Neural progenitor cell (in vitro differentiated cells): ENCODE data around the gene AUTS2. TPM values are rescaled to one million over a fixed set of nuclear protein-coding genes. Genes with fewer than 3 reads are reported as not detected.

Source experiments
- DNase-seq: peaks from one replicate; pipeline ENCODE4 v3.0.0-alpha.2; 2016; ENCODE audit warnings: low spot score
- H2AFZ ChIP-seq: fragments of 200-600 bp; sonication (generic); replicated peaks from 2 replicates; pipeline ENCODE4 v1.6.1; 2016; ENCODE audit warnings: antibody characterized with exemption
- H3F3A ChIP-seq: fragments of 200-600 bp; sonication (generic); 2 replicates; pipeline ENCODE4 v1.6.1; 2016; ENCODE audit warnings: antibody characterized with exemption, low read depth
- H3K27ac ChIP-seq: fragments of 200-600 bp; sonication (generic); 2 replicates; pipeline ENCODE4 v1.5.1; 2016; ENCODE audit warnings: mild to moderate bottlenecking
- H3K27me3 ChIP-seq: fragments of 200-600 bp; sonication (generic); 2 replicates; pipeline ENCODE4 v1.6.1; 2016; ENCODE audit warnings: mild to moderate bottlenecking, moderate library complexity
- H3K36me3 ChIP-seq: fragments of 200-600 bp; sonication (generic); 2 replicates; pipeline ENCODE4 v1.5.1; 2016
- H3K4me1 ChIP-seq: fragments of 200-600 bp; sonication (generic); 2 replicates; pipeline ENCODE4 v1.6.1; 2016; ENCODE audit warnings: mixed run types
- H3K4me2 ChIP-seq: fragments of 200-600 bp; sonication (generic); 2 replicates; pipeline ENCODE4 v1.6.1; 2016
- H3K4me3 ChIP-seq: fragments of 200-600 bp; sonication (generic); 2 replicates; pipeline ENCODE4 v1.5.1; 2016
- H3K79me2 ChIP-seq: fragments of 200-600 bp; sonication (generic); 2 replicates; pipeline ENCODE4 v1.6.1; 2016; ENCODE audit warnings: low read depth
- H3K9ac ChIP-seq: fragments of 200-600 bp; sonication (generic); 2 replicates; pipeline ENCODE4 v1.6.1; 2016
- H3K9me3 ChIP-seq: fragments of 200-600 bp; sonication (generic); 2 replicates; pipeline ENCODE4 v1.5.1; 2016; ENCODE audit warnings: low read depth
- H4K20me1 ChIP-seq: fragments of 200-600 bp; sonication (generic); 2 replicates; pipeline ENCODE4 v1.6.1; 2016; ENCODE audit warnings: low read depth
- H3K27ac Mint-ChIP-seq: 3 replicates; pipeline ENCODE4 v1.8.0; 2021; ENCODE audit warnings: mixed read lengths
- H3K27me3 Mint-ChIP-seq: 2 replicates; pipeline ENCODE4 v1.8.0; 2022; ENCODE audit warnings: low read depth, mild to moderate bottlenecking, inconsistent platforms, moderate library complexity, mixed read lengths; ENCODE audit not compliant: insufficient read depth
- H3K36me3 Mint-ChIP-seq: 3 replicates; pipeline ENCODE4 v1.8.0; 2021; ENCODE audit warnings: mixed read lengths
- H3K4me1 Mint-ChIP-seq: 3 replicates; pipeline ENCODE4 v1.8.0; 2021; ENCODE audit warnings: mixed read lengths
- H3K4me3 Mint-ChIP-seq: 3 replicates; pipeline ENCODE4 v1.8.0; 2021; ENCODE audit warnings: mild to moderate bottlenecking, moderate library complexity, mixed read lengths
- H3K9me3 Mint-ChIP-seq: 3 replicates; pipeline ENCODE4 v1.8.0; 2020; ENCODE audit warnings: mixed read lengths
- CTCF ChIP-seq: fragments of 200-600 bp; sonication (generic); IDR thresholded peaks from 2 replicates; pipeline ENCODE4 v1.5.1; 2017; ENCODE audit warnings: antibody characterized with exemption, mild to moderate bottlenecking
- EZH2 ChIP-seq: fragments of 200-600 bp; sonication (generic); IDR thresholded peaks from 2 replicates; pipeline ENCODE4 v1.6.1; 2017; ENCODE audit warnings: antibody characterized with exemption, mild to moderate bottlenecking, moderate library complexity
- EZH2phosphoT487 ChIP-seq: fragments of 200-600 bp; sonication (generic); IDR thresholded peaks from 2 replicates; pipeline ENCODE4 v1.6.1; 2017; ENCODE audit warnings: antibody characterized with exemption
- total RNA-seq: library from RNA; depleted of rRNA; stranded (reverse); fragments of >200 nt; gene quantifications from 2 replicates; pipeline ENCODE4 v1.2.3, GENCODE V29; 2015; ENCODE audit warnings: low replicate concordance

AUTS2 gene
- total RNA-seq, 1 donor from 2014 or later, result 50.0 TPM

- no peaks in the 10 kb centered on the region for H4K20me1 ChIP-seq
- H3K27me3 ChIP-seq, result no peaks in the 10 kb centered on the region
- H3K36me3 Mint-ChIP-seq, result no peaks in the 10 kb centered on the region
- H3K4me3 Mint-ChIP-seq, result no peak overlapping the region
- peaks cover 11% of the 10 kb centered on the region for H3F3A ChIP-seq
- no peak overlapping the region for H3K27ac ChIP-seq
- H3K4me3 ChIP-seq, result no peak overlapping the region
- no peak overlapping the region for H2AFZ ChIP-seq
- H3K4me2 ChIP-seq, result no peak overlapping the region
- no peak overlapping the region for H3K9ac ChIP-seq
- no peak for DNase-seq
- peaks cover 19% of the 10 kb centered on the region for H3K9me3 Mint-ChIP-seq
- no peak overlapping the region for H3K27ac Mint-ChIP-seq
- peaks cover 15% of the 10 kb centered on the region for H3K4me1 ChIP-seq
- no peaks in the 10 kb centered on the region for H3K79me2 ChIP-seq
- TF ChIP-seq EZH2, result no peak
- no peak for TF ChIP-seq CTCF
- no peak for TF ChIP-seq EZH2phosphoT487
- H3K4me1 Mint-ChIP-seq, result peaks cover 13% of the 10 kb centered on the region
- peaks cover 2% of the 10 kb centered on the region for H3K27me3 Mint-ChIP-seq
- H3K36me3 ChIP-seq, result no peaks in the 10 kb centered on the region
- H3K9me3 ChIP-seq, result no peaks in the 10 kb centered on the region
Measured at GRCh38 chr7:70833726-70834125, 1235.5 kb downstream of the AUTS2 start.

DNA sequence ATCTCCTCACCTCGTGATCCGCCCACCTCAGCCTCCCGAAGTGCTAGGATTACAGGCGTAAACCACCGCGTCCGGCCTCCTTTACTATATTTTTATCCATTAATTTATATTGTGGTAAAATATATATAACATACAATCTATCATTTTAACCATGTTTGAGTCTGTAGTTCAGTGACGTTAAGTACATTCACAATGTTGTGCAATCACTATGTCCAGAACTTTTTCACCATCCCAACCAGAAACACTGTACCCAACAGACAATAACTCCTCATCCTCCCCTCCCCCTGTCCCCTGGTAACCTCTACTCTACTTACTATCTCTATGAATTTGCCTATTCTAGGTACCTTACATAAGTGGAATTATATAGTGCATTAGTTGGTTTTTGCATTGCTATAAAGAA, 1236.1 kb downstream of the AUTS2 start:
- Histone ChIP-seq H3F3A (peaks cover 9% of the 10 kb centered on the region), H3K9ac (no peak overlapping the region), H2AFZ (no peak overlapping the region), H3K4me3 (no peak overlapping the region), H3K36me3 (no peaks in the 10 kb centered on the region), H3K9me3 (no peaks in the 10 kb centered on the region), H4K20me1 (no peaks in the 10 kb centered on the region), H3K4me1 (peaks cover 13% of the 10 kb centered on the region), H3K27me3 (no peaks in the 10 kb centered on the region), H3K4me2 (no peak overlapping the region), H3K79me2 (no peaks in the 10 kb centered on the region), H3K27ac (no peak overlapping the region)
- no peak for DNase-seq
- Mint-ChIP-seq H3K9me3 (peaks cover 20% of the 10 kb centered on the region), H3K4me1 (peaks cover 10% of the 10 kb centered on the region), H3K36me3 (no peaks in the 10 kb centered on the region), H3K27ac (no peak overlapping the region), H3K4me3 (no peak overlapping the region), H3K27me3 (peaks cover 2% of the 10 kb centered on the region)
- TF ChIP-seq EZH2phosphoT487, result no peak
- TF ChIP-seq EZH2, result no peak
- no peak for TF ChIP-seq CTCF

DNA sequence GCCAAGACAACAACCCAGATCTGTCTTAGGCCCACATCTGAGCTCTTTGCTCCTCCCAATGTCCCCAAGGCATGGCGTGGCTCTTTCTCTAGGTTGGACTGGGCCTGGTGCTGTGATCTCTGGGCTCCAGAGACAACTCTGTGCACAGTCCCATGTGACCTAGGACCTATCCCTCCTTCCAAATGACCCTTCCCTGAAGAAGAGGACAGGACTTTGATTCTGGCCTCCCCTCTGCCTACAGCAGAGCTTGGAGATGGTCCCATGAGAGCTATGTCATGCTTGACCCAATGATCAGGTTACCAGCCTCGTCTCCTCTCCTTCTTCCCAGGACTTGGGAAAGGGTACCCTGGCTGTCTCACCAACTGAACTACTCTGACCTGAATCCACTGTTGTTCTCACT, 1237.4 kb downstream of the AUTS2 start:
- Mint-ChIP-seq H3K4me1 (no peaks in the 10 kb centered on the region), H3K36me3 (no peaks in the 10 kb centered on the region), H3K27me3 (peaks cover 2% of the 10 kb centered on the region), H3K9me3 (peaks cover 23% of the 10 kb centered on the region), H3K27ac (no peak overlapping the region), H3K4me3 (no peak overlapping the region)
- no peak overlapping the region for H3K27ac ChIP-seq
- peaks cover 4% of the 10 kb centered on the region for H3K4me1 ChIP-seq
- no peak overlapping the region for H3K4me2 ChIP-seq
- DNase-seq, result no peak
- H3K27me3 ChIP-seq, result no peaks in the 10 kb centered on the region
- no peak overlapping the region for H3K4me3 ChIP-seq
- TF ChIP-seq CTCF (no peak), EZH2 (no peak), EZH2phosphoT487 (no peak)
- no peaks in the 10 kb centered on the region for H3K79me2 ChIP-seq
- no peak overlapping the region for H2AFZ ChIP-seq
- no peak overlapping the region for H3K9ac ChIP-seq
- no peaks in the 10 kb centered on the region for H4K20me1 ChIP-seq
- no peaks in the 10 kb centered on the region for H3K9me3 ChIP-seq
- H3F3A ChIP-seq, result peaks cover 4% of the 10 kb centered on the region
- H3K36me3 ChIP-seq, result no peaks in the 10 kb centered on the region

DNA sequence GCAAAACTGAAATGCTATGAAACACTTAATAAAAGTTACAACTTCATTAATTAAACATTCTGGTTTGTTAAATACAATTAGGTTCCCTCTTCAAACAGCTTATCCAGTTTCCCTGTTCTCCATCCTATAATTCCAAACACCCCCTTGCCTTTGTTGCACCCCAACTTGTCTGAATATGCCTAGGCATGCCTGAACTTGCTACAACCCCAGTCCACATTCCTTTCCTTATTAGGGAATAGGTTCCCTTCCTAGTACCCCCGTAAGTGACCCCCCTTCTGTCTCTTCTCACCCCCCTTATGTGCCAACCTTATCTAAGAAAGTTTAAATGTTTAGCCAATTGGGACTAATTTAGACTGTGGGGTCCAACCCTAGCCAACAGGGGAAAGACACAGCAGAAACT, 1238.0 kb downstream of the AUTS2 start:
- Mint-ChIP-seq H3K4me1 (no peaks in the 10 kb centered on the region), H3K27me3 (peaks cover 2% of the 10 kb centered on the region), H3K27ac (no peak overlapping the region), H3K9me3 (peaks cover 25% of the 10 kb centered on the region), H3K4me3 (no peak overlapping the region), H3K36me3 (no peaks in the 10 kb centered on the region)
- H3K27ac ChIP-seq, result no peak overlapping the region
- DNase-seq, result no peak
- H3K4me2 ChIP-seq, result no peak overlapping the region
- H3F3A ChIP-seq, result peaks cover 4% of the 10 kb centered on the region
- H2AFZ ChIP-seq, result peak overlapping the region; percentile 32
- H3K9me3 ChIP-seq, result no peaks in the 10 kb centered on the region
- H3K79me2 ChIP-seq, result no peaks in the 10 kb centered on the region
- H3K36me3 ChIP-seq, result no peaks in the 10 kb centered on the region
- H3K27me3 ChIP-seq, result no peaks in the 10 kb centered on the region
- no peak for TF ChIP-seq CTCF
- no peak for TF ChIP-seq EZH2phosphoT487
- TF ChIP-seq EZH2, result no peak
- no peaks in the 10 kb centered on the region for H4K20me1 ChIP-seq
- no peak overlapping the region for H3K9ac ChIP-seq
- H3K4me1 ChIP-seq, result peaks cover 4% of the 10 kb centered on the region
- no peak overlapping the region for H3K4me3 ChIP-seq
